ENCODE data around the gene PAIP2B.
"Not testable (repeated sequence)": the region's sequence is repeated elsewhere in the genome, so short reads cannot be mapped to it uniquely, and the experiment has no call there.

Gene PAIP2B

DNA sequence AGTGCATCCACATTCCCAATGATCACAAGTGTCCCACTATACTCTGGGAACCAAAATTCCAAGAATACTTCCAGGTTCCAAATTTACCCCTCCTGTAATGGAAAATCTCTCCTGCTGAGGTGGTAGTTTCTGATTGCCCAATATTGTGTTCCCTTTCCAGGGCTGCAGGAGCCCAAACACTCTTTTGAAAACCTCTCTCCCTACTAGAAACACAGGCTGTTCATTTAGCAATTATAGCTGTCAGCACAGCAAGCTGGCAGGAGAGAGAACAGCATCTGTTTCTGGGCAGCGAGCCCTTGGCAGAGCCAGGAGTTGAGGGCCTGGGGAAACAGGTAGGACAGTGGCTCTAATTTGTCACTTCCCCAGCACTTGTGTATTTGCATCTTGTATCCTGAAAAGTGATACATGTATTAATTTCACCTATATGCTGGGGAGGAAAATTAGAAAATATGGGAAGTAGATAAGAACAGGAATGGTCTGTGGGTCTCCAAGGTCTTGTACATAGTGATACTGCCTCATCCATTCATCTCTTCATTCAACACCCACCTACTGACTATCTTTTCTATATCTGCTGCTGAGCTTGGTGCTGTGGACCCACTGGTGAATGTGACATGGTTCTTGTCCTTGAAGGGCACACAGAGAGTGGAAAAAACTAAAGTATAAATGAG is 16.9 kb upstream of the PAIP2B start:
- Histone ChIP-seq H3K9ac (ENCODE audit: low read depth, low read length) (no peak overlapping the region), H3K27me3 (ENCODE audit: control insufficient read depth, insufficient read depth, low read length) (no peaks in the 10 kb centered on the region), H3K4me3 (ENCODE audit: low read depth, low read length) (no peak overlapping the region), H3K4me1 (ENCODE audit: control insufficient read depth, insufficient read depth, low read length) (no peaks in the 10 kb centered on the region), H3K9me3 (ENCODE audit: control insufficient read depth, insufficient read depth, low read length) (no peaks in the 10 kb centered on the region), H3K36me3 (ENCODE audit: control insufficient read depth, insufficient read depth, low read length) (no peaks in the 10 kb centered on the region)

DNA sequence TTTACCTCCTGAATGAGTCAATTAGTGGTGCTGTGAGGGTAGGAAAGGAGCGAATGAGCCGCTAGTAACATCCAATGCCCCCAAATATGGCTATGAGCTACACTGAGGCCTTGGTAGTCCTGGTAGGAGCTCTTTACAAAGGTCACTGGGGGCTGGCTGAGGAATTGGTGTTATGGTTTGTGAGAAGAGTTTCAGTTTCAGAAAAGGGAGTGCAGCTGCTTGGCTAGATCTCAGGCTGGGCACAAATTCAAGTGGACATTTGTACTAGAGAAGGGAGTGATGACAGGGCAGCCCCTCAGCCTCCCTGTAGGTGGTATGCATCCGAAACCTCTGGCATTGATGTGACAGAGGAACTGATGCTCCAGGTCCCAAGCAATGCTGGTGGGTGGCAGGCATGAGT is 13.9 kb upstream of the PAIP2B start:
- Histone ChIP-seq H3K36me3 (ENCODE audit: control insufficient read depth, insufficient read depth, low read length) (no peaks in the 10 kb centered on the region), H3K9ac (ENCODE audit: low read depth, low read length) (no peak overlapping the region), H3K27me3 (ENCODE audit: control insufficient read depth, insufficient read depth, low read length) (no peaks in the 10 kb centered on the region), H3K4me3 (ENCODE audit: low read depth, low read length) (no peak overlapping the region), H3K4me1 (ENCODE audit: control insufficient read depth, insufficient read depth, low read length) (peaks cover 6% of the 10 kb centered on the region), H3K9me3 (ENCODE audit: control insufficient read depth, insufficient read depth, low read length) (no peaks in the 10 kb centered on the region)

DNA sequence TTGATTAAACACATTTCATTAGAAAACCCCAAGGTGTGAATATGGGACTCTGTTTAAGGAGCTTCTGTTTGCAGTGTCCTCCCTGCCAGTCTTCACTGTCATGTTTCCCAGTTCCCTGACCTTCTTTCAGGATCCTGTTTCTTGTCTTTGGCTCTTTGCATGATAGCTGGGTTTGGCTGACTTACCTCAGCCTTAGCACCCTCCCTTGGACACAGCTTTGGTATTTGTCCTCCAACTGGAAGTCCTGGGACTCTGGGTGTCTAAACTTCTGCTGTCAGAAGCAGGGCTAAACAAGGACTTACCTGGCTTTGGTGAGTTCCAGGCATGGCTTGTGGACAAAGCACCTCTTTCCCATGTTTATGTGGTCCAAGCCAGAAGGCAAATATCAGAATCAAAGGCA is 11.2 kb upstream of the PAIP2B start:
- Histone ChIP-seq H3K36me3 (ENCODE audit: control insufficient read depth, insufficient read depth, low read length) (no peaks in the 10 kb centered on the region), H3K27me3 (ENCODE audit: control insufficient read depth, insufficient read depth, low read length) (no peaks in the 10 kb centered on the region), H3K9ac (ENCODE audit: low read depth, low read length) (no peak overlapping the region), H3K4me1 (ENCODE audit: control insufficient read depth, insufficient read depth, low read length) (peaks cover 6% of the 10 kb centered on the region), H3K9me3 (ENCODE audit: control insufficient read depth, insufficient read depth, low read length) (no peaks in the 10 kb centered on the region), H3K4me3 (ENCODE audit: low read depth, low read length) (no peak overlapping the region)

DNA sequence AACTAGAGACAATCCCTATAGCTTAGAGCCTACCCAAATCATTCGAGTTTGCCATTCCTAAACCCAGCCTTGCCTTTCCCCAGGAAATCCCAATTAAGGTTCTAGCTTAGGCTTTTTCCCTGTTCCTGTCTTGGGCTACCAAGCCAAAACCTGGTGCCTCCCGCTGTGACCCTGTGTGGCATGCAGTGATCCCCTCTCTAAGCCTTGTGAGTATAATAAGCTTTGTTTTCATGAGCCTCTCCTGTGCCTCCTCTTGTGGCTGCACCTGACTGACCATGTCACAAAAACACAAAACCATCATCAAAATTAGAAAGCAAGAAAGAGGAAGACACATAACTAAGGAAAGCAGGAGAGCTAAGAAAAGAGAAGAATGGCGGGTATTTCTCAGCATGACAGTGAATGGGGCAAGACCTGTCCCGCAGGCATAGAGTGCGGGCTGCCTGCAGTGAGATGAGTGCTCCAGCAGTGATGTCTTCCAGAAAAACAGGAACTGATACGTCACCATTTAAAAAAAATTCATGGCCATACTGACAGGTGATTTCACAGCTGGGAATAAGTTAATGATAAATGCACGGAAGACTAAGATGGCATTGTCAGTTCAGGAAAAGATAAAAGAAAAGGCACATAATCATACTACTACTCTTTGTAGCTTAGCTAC is 9.2 kb upstream of the PAIP2B start:
- Histone ChIP-seq H3K4me3 (ENCODE audit: low read depth, low read length) (no peak overlapping the region), H3K9me3 (ENCODE audit: control insufficient read depth, insufficient read depth, low read length) (no peaks in the 10 kb centered on the region), H3K36me3 (ENCODE audit: control insufficient read depth, insufficient read depth, low read length) (no peaks in the 10 kb centered on the region), H3K9ac (ENCODE audit: low read depth, low read length) (no peak overlapping the region), H3K27me3 (ENCODE audit: control insufficient read depth, insufficient read depth, low read length) (no peaks in the 10 kb centered on the region), H3K4me1 (ENCODE audit: control insufficient read depth, insufficient read depth, low read length) (peaks cover 6% of the 10 kb centered on the region)

DNA sequence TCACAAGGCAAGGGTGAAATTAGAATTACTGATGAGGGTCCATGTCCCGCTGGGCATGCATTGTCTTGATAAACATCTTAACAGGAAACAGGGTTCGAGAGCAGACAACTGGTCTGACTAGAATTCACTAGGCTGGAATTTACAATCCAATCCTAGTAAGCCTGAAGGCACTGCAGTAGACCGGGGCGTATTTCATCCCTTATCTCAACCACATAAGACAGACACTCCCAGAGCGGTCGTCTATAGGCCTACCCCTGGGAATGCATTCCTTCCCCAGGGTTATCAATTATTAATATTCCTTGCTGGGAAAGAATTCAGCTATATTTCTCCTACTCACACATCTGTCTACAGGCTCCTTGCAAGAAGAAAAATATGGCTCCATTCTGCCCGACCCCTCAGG is 6.2 kb upstream of the PAIP2B start:
- H3K9me3 ChIP-seq (ENCODE audit: control insufficient read depth, insufficient read depth, low read length); H3K4me1 ChIP-seq (ENCODE audit: control insufficient read depth, insufficient read depth, low read length); H3K9ac ChIP-seq (ENCODE audit: low read depth, low read length); H3K36me3 ChIP-seq (ENCODE audit: control insufficient read depth, insufficient read depth, low read length); H3K4me3 ChIP-seq (ENCODE audit: low read depth, low read length); H3K27me3 ChIP-seq (ENCODE audit: control insufficient read depth, insufficient read depth, low read length): not testable (repeated sequence)

DNA sequence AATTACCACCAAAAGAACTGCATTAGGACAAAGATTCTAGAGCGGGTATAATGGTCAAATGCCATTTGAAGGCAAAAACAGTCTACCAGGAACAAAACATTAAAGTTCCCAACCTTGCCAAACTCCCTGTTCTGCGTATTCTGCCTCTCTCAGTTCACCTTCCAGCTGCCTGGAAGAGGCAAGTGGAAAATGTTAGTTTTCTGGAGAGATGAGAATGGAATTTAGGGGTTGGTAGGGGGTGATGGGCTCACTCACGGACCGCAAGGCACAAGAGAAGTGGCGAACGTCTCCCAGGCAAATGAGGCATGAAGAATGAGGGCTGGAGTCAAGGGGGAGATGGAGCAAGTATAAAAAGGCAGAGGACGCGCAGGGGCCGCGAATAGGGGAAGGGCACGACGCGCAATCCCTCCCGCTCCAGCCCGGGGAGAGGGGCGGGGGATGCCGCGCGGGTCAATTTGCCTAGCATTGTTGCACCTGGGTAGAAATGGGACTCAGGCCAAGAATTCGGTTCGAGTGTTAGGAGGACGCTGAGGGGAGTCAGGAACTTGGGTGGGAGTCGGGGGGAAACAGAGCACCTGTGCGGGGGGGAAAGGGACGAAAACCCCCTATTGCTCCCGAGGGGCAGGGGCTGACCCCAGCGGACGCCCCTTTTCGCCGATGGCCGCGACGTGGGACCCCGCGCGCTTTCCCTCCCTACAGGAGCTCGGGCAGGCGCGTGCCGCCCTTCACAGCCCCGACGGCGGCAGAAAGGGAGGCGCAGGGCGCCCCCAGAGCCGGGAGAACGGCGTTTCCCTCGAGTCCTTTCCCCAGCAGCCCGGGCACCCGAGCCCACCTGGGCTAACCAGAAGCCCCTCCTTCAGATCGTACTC is 573 bp downstream of the PAIP2B start:
- no peaks in the 10 kb centered on the region for H3K9me3 ChIP-seq (ENCODE audit: control insufficient read depth, insufficient read depth, low read length)
- H3K27me3 ChIP-seq (ENCODE audit: control insufficient read depth, insufficient read depth, low read length): no peaks in the 10 kb centered on the region
- peak overlapping the region; percentile 96 for H3K4me3 ChIP-seq (ENCODE audit: low read depth, low read length)
- no peaks in the 10 kb centered on the region for H3K4me1 ChIP-seq (ENCODE audit: control insufficient read depth, insufficient read depth, low read length)
- no peaks in the 10 kb centered on the region for H3K36me3 ChIP-seq (ENCODE audit: control insufficient read depth, insufficient read depth, low read length)
- H3K9ac ChIP-seq (ENCODE audit: low read depth, low read length): peak overlapping the region; percentile 57

DNA sequence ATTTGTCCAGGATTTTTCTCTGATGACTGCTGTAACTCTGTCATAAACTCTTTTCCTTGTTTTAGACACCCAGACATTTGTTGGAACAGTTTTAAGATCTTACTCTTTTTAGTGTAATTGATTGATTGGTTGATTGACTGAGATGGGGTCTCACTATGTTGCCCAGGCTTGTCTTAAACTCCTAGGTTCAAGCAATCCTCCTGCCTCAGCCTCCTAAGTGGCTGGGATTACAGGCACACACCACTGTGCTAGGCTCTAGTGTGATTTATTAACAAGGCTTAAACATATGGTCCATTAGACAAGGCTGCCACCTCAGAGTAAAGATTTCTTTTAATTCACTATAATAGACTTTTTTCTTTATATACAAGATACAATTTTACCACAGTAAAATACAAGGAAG is 2.0 kb downstream of the PAIP2B start:
- Histone ChIP-seq H3K9me3 (ENCODE audit: control insufficient read depth, insufficient read depth, low read length) (no peaks in the 10 kb centered on the region), H3K9ac (ENCODE audit: low read depth, low read length) (no peak overlapping the region), H3K4me1 (ENCODE audit: control insufficient read depth, insufficient read depth, low read length) (no peaks in the 10 kb centered on the region), H3K4me3 (ENCODE audit: low read depth, low read length) (no peak overlapping the region), H3K36me3 (ENCODE audit: control insufficient read depth, insufficient read depth, low read length) (no peaks in the 10 kb centered on the region), H3K27me3 (ENCODE audit: control insufficient read depth, insufficient read depth, low read length) (no peaks in the 10 kb centered on the region)

DNA sequence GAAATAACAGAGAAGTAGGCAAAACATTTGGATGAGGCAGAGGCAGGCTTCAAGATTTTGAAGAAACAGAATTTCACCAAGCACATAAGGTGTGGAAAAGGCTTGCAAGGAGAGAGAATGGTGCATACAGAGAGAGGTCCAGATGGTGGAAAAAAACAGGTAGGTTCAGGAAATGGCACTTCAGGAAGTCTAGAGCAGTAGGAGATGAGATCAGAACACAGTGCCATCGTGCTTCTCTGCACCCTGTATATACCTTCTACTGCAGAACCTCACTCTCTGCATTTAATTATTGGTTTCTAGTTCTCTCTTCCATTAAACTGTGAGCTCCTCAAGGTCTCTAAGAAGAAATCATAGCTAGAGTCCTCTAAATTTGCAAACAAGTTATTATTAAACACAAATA is 2.4 kb downstream of the PAIP2B start:
- Histone ChIP-seq H3K9me3 (ENCODE audit: control insufficient read depth, insufficient read depth, low read length) (no peaks in the 10 kb centered on the region), H3K36me3 (ENCODE audit: control insufficient read depth, insufficient read depth, low read length) (no peaks in the 10 kb centered on the region), H3K9ac (ENCODE audit: low read depth, low read length) (no peak overlapping the region), H3K27me3 (ENCODE audit: control insufficient read depth, insufficient read depth, low read length) (no peaks in the 10 kb centered on the region), H3K4me1 (ENCODE audit: control insufficient read depth, insufficient read depth, low read length) (no peaks in the 10 kb centered on the region), H3K4me3 (ENCODE audit: low read depth, low read length) (no peak overlapping the region)

DNA sequence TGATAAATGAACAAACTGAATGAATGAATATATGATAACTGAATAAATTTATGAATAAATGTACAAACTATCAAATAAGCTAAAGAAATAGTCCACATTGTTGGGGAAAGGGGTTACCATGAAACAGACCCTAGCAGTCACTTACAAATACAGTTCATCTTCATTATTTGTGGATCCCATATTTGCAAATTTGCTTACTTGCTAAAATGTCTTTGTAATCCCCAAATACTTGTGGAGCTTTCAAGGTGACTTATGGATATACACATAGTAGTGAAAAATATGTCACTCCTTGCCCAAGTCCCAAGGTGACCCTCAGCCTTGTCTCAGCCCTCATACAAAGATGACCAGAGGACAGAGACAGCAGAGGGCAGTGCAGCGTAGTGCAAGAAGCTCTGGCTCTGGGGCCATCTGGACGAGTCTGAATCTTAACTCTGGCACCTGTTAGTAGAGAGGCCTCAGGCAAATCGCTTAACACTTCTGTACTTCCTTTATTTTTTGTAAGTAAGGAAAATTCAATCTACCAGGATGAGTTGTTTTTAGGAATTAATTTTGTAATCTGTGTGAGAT is 3.1 kb downstream of the PAIP2B start:
- Histone ChIP-seq H3K9ac (ENCODE audit: low read depth, low read length) (no peak overlapping the region), H3K4me1 (ENCODE audit: control insufficient read depth, insufficient read depth, low read length) (no peaks in the 10 kb centered on the region), H3K27me3 (ENCODE audit: control insufficient read depth, insufficient read depth, low read length) (no peaks in the 10 kb centered on the region), H3K9me3 (ENCODE audit: control insufficient read depth, insufficient read depth, low read length) (no peaks in the 10 kb centered on the region), H3K4me3 (ENCODE audit: low read depth, low read length) (no peak overlapping the region), H3K36me3 (ENCODE audit: control insufficient read depth, insufficient read depth, low read length) (no peaks in the 10 kb centered on the region)

DNA sequence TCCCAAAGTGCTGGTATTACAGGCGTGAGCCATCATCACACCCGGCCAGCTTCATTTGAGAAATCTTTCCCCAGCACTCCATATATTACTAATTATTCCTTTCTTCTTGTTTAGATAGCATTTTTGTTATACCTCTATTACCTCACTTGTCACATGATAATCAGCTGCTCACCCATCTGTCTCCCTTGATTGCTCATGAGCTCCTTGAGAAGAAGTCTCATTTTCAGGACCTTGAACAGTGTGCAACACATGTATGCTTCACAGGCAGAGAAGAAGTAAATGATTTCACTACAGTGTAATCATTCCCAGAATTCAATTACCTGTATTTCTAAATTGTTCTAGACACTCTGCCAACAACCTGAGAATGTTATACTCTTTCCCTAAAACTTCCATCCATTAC is 6.2 kb downstream of the PAIP2B start:
- Histone ChIP-seq H3K4me3 (ENCODE audit: low read depth, low read length) (no peak overlapping the region), H3K9me3 (ENCODE audit: control insufficient read depth, insufficient read depth, low read length) (no peaks in the 10 kb centered on the region), H3K36me3 (ENCODE audit: control insufficient read depth, insufficient read depth, low read length) (no peaks in the 10 kb centered on the region), H3K4me1 (ENCODE audit: control insufficient read depth, insufficient read depth, low read length) (no peaks in the 10 kb centered on the region), H3K27me3 (ENCODE audit: control insufficient read depth, insufficient read depth, low read length) (no peaks in the 10 kb centered on the region), H3K9ac (ENCODE audit: low read depth, low read length) (no peak overlapping the region)

DNA sequence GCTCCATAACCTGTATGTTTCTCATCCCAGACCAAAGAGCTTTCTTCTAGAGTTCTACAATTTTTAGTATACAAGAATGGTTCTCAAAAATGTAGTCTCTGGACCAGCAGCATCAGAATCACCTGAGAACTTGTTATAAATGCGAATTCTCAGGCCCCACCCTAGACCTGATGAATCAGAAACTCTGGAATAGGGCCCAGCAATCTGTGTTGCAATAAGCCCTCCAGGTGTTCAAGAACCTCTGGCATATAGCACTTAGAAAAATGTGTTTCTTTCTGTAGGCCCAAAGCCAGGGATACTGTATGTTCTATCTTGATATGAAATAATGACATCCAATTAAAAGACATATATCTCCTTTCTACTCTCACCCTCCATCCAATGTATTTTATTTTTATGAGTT is 10.4 kb downstream of the PAIP2B start:
- no peak overlapping the region for H3K4me3 ChIP-seq (ENCODE audit: low read depth, low read length)
- no peaks in the 10 kb centered on the region for H3K27me3 ChIP-seq (ENCODE audit: control insufficient read depth, insufficient read depth, low read length)
- H3K9ac ChIP-seq (ENCODE audit: low read depth, low read length): no peak overlapping the region
- no peaks in the 10 kb centered on the region for H3K36me3 ChIP-seq (ENCODE audit: control insufficient read depth, insufficient read depth, low read length)
- no peaks in the 10 kb centered on the region for H3K9me3 ChIP-seq (ENCODE audit: control insufficient read depth, insufficient read depth, low read length)
- H3K4me1 ChIP-seq (ENCODE audit: control insufficient read depth, insufficient read depth, low read length): no peaks in the 10 kb centered on the region
